ENCODE results near the gene DDN.

Gene DDN

GRCh38 chr12:49024543-49024942 lies 25.4 kb upstream of the DDN start:
- H3K4me3 Mint-ChIP-seq = no peak overlapping the region
- H3K36me3 Mint-ChIP-seq = peaks cover 3% of the 10 kb centered on the region
- H3K27ac Mint-ChIP-seq = no peak overlapping the region
- peaks cover 5% of the 10 kb centered on the region for H3K4me1 Mint-ChIP-seq (ENCODE audit: low read depth)
- H3K9me3 Mint-ChIP-seq (ENCODE audit: low read depth) = no peaks in the 10 kb centered on the region
- H3K27me3 Mint-ChIP-seq = no peaks in the 10 kb centered on the region

- Mint-ChIP-seq H3K27me3 (no peaks in the 10 kb centered on the region), H3K27ac (no peak overlapping the region), H3K36me3 (peaks cover 3% of the 10 kb centered on the region), H3K4me1 (ENCODE audit: low read depth) (peaks cover 9% of the 10 kb centered on the region), H3K9me3 (ENCODE audit: low read depth) (no peaks in the 10 kb centered on the region), H3K4me3 (no peak overlapping the region)
Measured at GRCh38 chr12:49023812-49024211, 24.6 kb upstream of the DDN start.

DNA sequence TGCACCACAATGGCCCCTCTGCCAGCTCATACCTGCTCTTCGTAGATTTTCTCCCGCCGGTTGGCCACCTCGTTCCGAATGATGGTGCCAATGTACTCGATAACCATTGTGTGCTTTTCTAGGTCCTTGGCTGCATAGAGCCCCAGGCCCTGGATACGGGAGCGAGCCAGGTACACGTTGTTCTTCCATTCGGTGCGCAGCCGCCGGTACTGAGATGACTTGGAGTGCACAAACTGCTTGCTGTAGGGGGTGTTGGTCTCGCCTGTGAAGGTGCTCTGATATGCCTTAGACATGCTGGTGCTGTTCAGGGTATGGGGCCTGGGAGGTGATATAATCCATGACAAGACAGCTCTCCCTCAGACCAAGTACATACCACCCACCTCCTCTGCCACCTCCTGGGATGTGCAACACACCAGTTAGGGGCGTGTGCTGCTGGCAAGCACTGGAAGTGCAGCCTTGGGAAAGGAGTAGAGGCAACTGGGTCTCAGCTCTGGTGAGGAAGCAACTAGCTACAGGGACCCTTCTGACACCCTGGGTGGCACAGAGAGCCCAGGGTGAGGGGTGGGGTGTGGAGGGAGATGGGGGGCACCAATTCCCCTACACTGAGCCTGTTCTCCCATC lies 23.5 kb upstream of the DDN start:
- H3K9me3 Mint-ChIP-seq (ENCODE audit: low read depth) = no peaks in the 10 kb centered on the region
- H3K27ac Mint-ChIP-seq = peak overlapping the region; percentile 22
- H3K27me3 Mint-ChIP-seq = no peaks in the 10 kb centered on the region
- no peak overlapping the region for H3K4me3 Mint-ChIP-seq
- peaks cover 14% of the 10 kb centered on the region for H3K4me1 Mint-ChIP-seq (ENCODE audit: low read depth)
- peaks cover 3% of the 10 kb centered on the region for H3K36me3 Mint-ChIP-seq

GRCh38 chr12:49021292-49021915 lies 22.2 kb upstream of the DDN start:
- H3K27ac Mint-ChIP-seq = peak overlapping the region; percentile 28
- H3K36me3 Mint-ChIP-seq = peaks cover 8% of the 10 kb centered on the region
- H3K9me3 Mint-ChIP-seq (ENCODE audit: low read depth) = no peaks in the 10 kb centered on the region
- peaks cover 26% of the 10 kb centered on the region for H3K4me1 Mint-ChIP-seq (ENCODE audit: low read depth)
- H3K27me3 Mint-ChIP-seq = no peaks in the 10 kb centered on the region
- H3K4me3 Mint-ChIP-seq = no peak overlapping the region

DNA sequence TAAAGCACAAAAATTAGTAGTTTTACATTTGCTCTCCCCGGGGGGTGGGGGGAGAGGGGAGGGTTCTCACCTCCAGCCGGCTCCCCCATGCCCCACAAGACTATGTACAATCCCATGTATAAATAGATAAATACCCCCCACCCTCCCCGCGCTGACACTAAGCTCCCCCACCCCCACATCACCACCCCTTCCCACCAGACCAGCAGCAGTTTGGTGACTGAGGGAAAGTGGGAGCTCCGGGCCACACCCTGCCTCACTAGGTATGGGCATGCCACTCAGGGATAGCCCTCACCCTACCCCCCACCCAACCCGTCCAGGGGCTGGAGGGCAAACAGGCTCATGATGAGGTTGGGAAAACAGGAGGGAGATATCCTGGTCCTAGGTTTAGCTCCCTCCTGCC lies 21.3 kb upstream of the DDN start:
- Mint-ChIP-seq H3K27me3 (no peaks in the 10 kb centered on the region), H3K4me1 (ENCODE audit: low read depth) (peaks cover 31% of the 10 kb centered on the region), H3K27ac (no peak overlapping the region), H3K9me3 (ENCODE audit: low read depth) (no peaks in the 10 kb centered on the region), H3K4me3 (no peak overlapping the region), H3K36me3 (peaks cover 8% of the 10 kb centered on the region)

DNA sequence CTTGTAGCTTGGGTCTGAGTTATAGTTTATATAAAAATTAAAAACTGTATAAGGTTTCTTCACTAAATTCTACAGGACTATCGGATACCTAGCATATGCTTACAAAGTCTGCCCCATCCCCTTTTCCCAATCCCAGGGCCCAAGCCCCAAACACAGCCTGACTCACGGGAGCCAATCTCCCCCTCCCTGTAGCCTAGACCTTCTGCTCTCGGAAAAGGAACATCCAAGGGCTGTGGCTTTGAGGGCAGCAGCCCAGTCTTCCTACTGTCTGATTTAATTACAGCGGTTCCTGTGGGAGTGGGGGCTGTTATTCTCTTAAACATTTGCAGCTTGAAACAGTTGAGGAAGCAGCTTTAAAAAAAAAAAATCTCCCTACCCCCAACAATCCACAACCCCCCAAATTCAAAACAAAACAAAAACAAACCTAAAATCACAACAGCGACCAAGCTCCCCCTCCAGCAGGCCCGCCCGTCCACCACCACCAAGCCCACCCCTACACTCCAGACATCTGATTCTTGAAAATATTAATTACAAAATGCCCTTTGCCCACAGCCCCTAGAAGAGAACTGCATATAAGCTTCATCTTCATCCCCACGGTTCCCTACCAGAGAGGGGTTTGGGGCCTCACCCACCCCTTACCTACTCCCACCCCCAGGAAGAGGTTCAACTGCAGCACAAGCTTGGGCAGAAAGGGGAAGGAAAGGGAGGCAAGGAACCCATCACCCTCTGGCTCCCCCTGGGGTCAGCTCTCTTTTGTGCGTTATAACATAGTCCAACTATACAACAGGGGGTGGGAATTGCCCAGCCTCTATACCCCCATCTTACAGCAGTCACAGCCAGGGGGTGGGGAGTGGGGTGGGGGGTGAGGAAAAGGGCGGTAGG lies 20.5 kb upstream of the DDN start:
- Mint-ChIP-seq H3K4me3 (peak overlapping the region; percentile 93), H3K36me3 (peaks cover 10% of the 10 kb centered on the region), H3K4me1 (ENCODE audit: low read depth) (peaks cover 37% of the 10 kb centered on the region), H3K27ac (peak overlapping the region; percentile 64), H3K27me3 (no peaks in the 10 kb centered on the region), H3K9me3 (ENCODE audit: low read depth) (no peaks in the 10 kb centered on the region)

DNA sequence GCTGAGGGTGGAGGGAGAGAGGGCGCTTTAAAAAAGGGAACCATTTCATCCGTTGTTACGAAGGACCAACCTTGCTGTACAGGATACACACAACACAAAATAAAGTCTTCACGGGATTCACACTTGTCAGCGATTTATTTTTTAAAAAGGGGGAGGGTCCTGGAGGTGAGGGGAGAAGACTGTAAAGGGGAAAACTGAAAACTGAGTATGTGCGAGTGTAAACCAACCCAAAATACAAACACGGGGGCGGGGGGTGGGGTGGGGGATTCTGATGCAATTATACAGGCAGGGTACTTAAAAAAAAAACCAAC lies 19.9 kb upstream of the DDN start:
- no peaks in the 10 kb centered on the region for H3K9me3 Mint-ChIP-seq (ENCODE audit: low read depth)
- peak overlapping the region; percentile 91 for H3K27ac Mint-ChIP-seq
- H3K36me3 Mint-ChIP-seq = peaks cover 14% of the 10 kb centered on the region
- H3K4me1 Mint-ChIP-seq (ENCODE audit: low read depth) = peaks cover 40% of the 10 kb centered on the region
- H3K27me3 Mint-ChIP-seq = no peaks in the 10 kb centered on the region
- H3K4me3 Mint-ChIP-seq = peak overlapping the region; percentile 93

DNA sequence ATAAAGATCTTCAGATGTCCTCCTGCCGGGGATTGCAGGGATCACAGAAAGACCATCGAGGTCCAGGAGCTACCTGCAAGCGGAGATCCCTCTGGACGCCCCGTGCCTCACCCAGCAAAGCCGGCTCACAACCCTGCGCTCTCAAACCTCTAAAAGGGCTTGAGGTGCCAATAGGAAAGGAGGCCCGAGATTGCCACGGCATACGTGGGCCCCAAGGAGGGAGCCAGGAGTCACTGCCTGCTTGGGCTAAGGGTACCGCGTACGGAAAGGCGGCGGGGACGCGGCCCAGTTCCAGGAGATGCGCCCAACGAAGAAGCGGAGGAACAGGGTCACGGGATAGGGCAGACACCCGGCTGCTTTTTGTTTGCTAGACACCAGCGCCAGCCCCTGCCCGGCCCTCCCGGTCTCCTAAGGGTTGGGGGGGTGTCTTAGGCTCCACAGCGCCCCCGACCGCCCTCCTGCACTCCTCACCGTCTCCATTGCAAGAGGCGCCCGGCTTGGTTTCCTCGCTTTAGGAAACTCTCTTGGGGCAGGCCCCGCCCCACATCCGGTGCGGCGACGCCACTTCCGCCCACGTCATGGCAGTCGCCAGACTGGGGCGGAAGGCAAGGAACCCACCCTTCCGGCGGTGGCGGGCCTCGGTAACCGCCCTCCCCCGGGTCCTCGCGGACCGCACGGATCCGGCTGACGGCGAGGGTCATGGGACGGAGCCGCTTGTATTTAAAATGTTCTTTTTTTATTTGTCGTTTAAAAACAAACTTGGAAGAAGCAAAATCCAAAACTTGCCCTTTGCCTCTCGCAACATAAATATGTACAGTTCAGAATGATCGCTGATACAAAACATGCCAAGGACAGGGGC lies 19.3 kb upstream of the DDN start, which contains the start of gene PRKAG1:
Gene PRKAG1 (minus strand): TSS at position 516 of the 859 bp plus-strand sequence. CDS start 36 bp downstream, at position 480.
- H3K4me3 Mint-ChIP-seq = peak within 1 kb of the TSS; percentile 93
- H3K27ac Mint-ChIP-seq = peak within 1 kb of the TSS; percentile 91
- peaks cover 40% of the 10 kb centered on the region for H3K4me1 Mint-ChIP-seq (ENCODE audit: low read depth)
- peaks cover 14% of the 10 kb centered on the region for H3K36me3 Mint-ChIP-seq
- H3K27me3 Mint-ChIP-seq = no peaks in the 10 kb centered on the region
- H3K9me3 Mint-ChIP-seq (ENCODE audit: low read depth) = no peaks in the 10 kb centered on the region

- Mint-ChIP-seq H3K27ac (peak overlapping the region; percentile 91), H3K4me1 (ENCODE audit: low read depth) (peaks cover 40% of the 10 kb centered on the region), H3K27me3 (no peaks in the 10 kb centered on the region), H3K36me3 (peaks cover 14% of the 10 kb centered on the region), H3K9me3 (ENCODE audit: low read depth) (no peaks in the 10 kb centered on the region), H3K4me3 (peak overlapping the region; percentile 93)
Measured at GRCh38 chr12:49017891-49018260, 18.7 kb upstream of the DDN start.

GRCh38 chr12:49015196-49015595 lies 16.0 kb upstream of the DDN start:
- H3K9me3 Mint-ChIP-seq (ENCODE audit: low read depth) = no peaks in the 10 kb centered on the region
- H3K36me3 Mint-ChIP-seq = peaks cover 14% of the 10 kb centered on the region

GRCh38 chr12:49014547-49014946 lies 15.4 kb upstream of the DDN start:
- Mint-ChIP-seq H3K4me3 (no peak overlapping the region), H3K27ac (no peak overlapping the region), H3K4me1 (ENCODE audit: low read depth) (peaks cover 36% of the 10 kb centered on the region), H3K36me3 (peaks cover 16% of the 10 kb centered on the region), H3K9me3 (ENCODE audit: low read depth) (no peaks in the 10 kb centered on the region), H3K27me3 (no peaks in the 10 kb centered on the region)

More at GRCh38 chr12:49015196-49015595, 16.0 kb upstream of the DDN start:
- Mint-ChIP-seq H3K4me3 (peak overlapping the region; percentile 42), H3K27me3 (no peaks in the 10 kb centered on the region), H3K4me1 (ENCODE audit: low read depth) (peaks cover 40% of the 10 kb centered on the region), H3K27ac (no peak overlapping the region)

DNA sequence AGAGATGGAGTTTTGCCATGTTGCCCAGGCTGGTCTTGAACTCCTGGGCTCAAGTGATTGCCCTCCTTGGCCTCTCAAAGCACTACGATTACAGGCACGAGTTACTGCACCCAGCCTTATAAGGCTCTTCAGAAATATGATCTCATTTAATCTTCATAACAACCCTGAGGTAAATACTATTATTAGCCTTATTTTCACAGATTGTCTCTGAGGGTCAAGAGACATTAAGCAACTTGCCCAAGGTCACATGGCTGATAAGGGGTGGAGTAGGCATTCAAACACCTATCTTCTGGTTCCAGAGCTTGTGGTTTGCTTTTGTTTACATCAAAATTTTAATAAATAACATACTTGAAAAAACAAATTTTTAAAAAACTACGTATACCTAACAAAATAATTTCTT lies 14.3 kb upstream of the DDN start:
- Mint-ChIP-seq H3K9me3 (ENCODE audit: low read depth) (no peaks in the 10 kb centered on the region), H3K27ac (no peak overlapping the region), H3K4me3 (no peak overlapping the region), H3K4me1 (ENCODE audit: low read depth) (peaks cover 30% of the 10 kb centered on the region), H3K27me3 (no peaks in the 10 kb centered on the region), H3K36me3 (peaks cover 17% of the 10 kb centered on the region)

DNA sequence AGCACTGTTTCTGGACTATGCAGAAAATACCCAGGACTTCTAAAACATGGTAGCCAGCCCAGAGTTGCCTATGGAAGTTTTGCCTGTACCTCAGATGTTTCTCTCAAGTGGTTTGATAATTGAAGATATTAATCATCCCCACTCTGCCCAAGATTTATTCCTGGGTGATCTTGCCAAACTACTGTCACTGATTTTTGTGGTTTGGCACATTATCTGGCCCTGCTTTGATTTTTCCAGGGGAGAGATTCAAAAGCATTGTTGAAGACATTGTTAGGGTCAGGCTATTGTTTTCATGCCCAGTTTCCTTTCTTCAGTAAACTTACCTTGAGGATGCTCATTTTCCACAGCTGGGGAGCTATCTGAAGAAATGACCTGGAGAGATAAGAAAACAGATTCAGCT lies 13.6 kb upstream of the DDN start:
- Mint-ChIP-seq H3K4me3 (no peak overlapping the region), H3K4me1 (ENCODE audit: low read depth) (peaks cover 27% of the 10 kb centered on the region), H3K36me3 (peaks cover 21% of the 10 kb centered on the region), H3K27me3 (no peaks in the 10 kb centered on the region), H3K9me3 (ENCODE audit: low read depth) (no peaks in the 10 kb centered on the region), H3K27ac (no peak overlapping the region)

GRCh38 chr12:49010092-49010668 lies 11.0 kb upstream of the DDN start:
- H3K9me3 Mint-ChIP-seq (ENCODE audit: low read depth) = no peaks in the 10 kb centered on the region
- peaks cover 14% of the 10 kb centered on the region for H3K36me3 Mint-ChIP-seq
- no peak overlapping the region for H3K4me3 Mint-ChIP-seq
- no peak overlapping the region for H3K27ac Mint-ChIP-seq
- no peaks in the 10 kb centered on the region for H3K27me3 Mint-ChIP-seq
- H3K4me1 Mint-ChIP-seq (ENCODE audit: low read depth) = peaks cover 7% of the 10 kb centered on the region
